SK-N-SH treated with all-trans-retinoic acid at 6 μM for 48 hours (cell line): Measurements from ENCODE around the gene CHRD.

ENCODE experiments used
- ATAC-seq: fragments of 200-7000 bp; cut with Tn5 transposase; 3 replicates; pipeline ENCODE4 v1.9.1; 2020; ENCODE audit warnings: mild to moderate bottlenecking, moderate library complexity
- ARNTL ChIP-seq: fragments of 450-650 bp; formaldehyde crosslinking; IDR thresholded peaks from 2 replicates; pipeline ENCODE4 v1.5.0; 2020; ENCODE audit warnings: low read depth, mild to moderate bottlenecking, moderate library complexity, borderline replicate concordance
- BACH2 ChIP-seq: fragments of 250-450 bp; sonication (Bioruptor Pico); IDR thresholded peaks from 2 replicates; pipeline ENCODE4 v1.9.0; 2021; ENCODE audit warnings: mild to moderate bottlenecking, borderline replicate concordance
- CSDC2 ChIP-seq: fragments of 250-450 bp; sonication (Bioruptor Pico); IDR thresholded peaks from 2 replicates; pipeline ENCODE4 v1.5.0; 2020; ENCODE audit warnings: mild to moderate bottlenecking, moderate library complexity
- ESRRG ChIP-seq: fragments of 250-450 bp; sonication (Bioruptor Pico); IDR thresholded peaks from 2 replicates; pipeline ENCODE4 v1.6.1; 2021; ENCODE audit warnings: mild to moderate bottlenecking
- GLIS3 ChIP-seq: fragments of 250-450 bp; sonication (Bioruptor Pico); IDR thresholded peaks from 2 replicates; pipeline ENCODE4 v1.5.0; 2020; ENCODE audit warnings: mild to moderate bottlenecking, moderate library complexity
- ISL1 ChIP-seq: fragments of 250-450 bp; sonication (Bioruptor Pico); IDR thresholded peaks from 2 replicates; pipeline ENCODE4 v2.1.2; 2022; ENCODE audit warnings: mild to moderate bottlenecking, moderate library complexity
- OSR1 ChIP-seq: fragments of 250-450 bp; sonication (Bioruptor Pico); IDR thresholded peaks from 2 replicates; pipeline ENCODE4 v1.8.0; 2022; ENCODE audit warnings: moderate library complexity, mild to moderate bottlenecking, inconsistent platforms
- PPARA ChIP-seq: fragments of 250-450 bp; sonication (Bioruptor Pico); IDR thresholded peaks from 2 replicates; pipeline ENCODE4 v1.5.0; 2020; ENCODE audit warnings: mild to moderate bottlenecking, borderline replicate concordance
- RARB ChIP-seq: fragments of 250-450 bp; sonication (Bioruptor Pico); IDR thresholded peaks from 2 replicates; pipeline ENCODE4 v1.8.0; 2021; ENCODE audit warnings: mild to moderate bottlenecking, moderate library complexity
- SNAI2 ChIP-seq: fragments of 250-450 bp; sonication (Bioruptor Pico); IDR thresholded peaks from 2 replicates; pipeline ENCODE4 v1.5.0; 2020; ENCODE audit warnings: mild to moderate bottlenecking, moderate library complexity
- TCF4 ChIP-seq: fragments of 250-450 bp; sonication (Bioruptor Pico); IDR thresholded peaks from 2 replicates; pipeline ENCODE4 v1.8.0; 2021; ENCODE audit warnings: mild to moderate bottlenecking, moderate library complexity, borderline replicate concordance
- TOX ChIP-seq: fragments of 250-450 bp; sonication (Bioruptor Pico); IDR thresholded peaks from 2 replicates; pipeline ENCODE4 v1.8.0; 2021; ENCODE audit warnings: mild to moderate bottlenecking, moderate library complexity, borderline replicate concordance
- ZC3H10 ChIP-seq: fragments of 250-450 bp; sonication (Bioruptor Pico); IDR thresholded peaks from 2 replicates; pipeline ENCODE4 v1.5.1; 2021; ENCODE audit warnings: mild to moderate bottlenecking, moderate library complexity
- ZFP3 ChIP-seq: fragments of 250-450 bp; sonication (Bioruptor Pico); IDR thresholded peaks from 2 replicates; pipeline ENCODE4 v1.5.0; 2020; ENCODE audit warnings: mild to moderate bottlenecking, moderate library complexity
- ZFP30 ChIP-seq: fragments of 450-650 bp; formaldehyde crosslinking; IDR thresholded peaks from 2 replicates; pipeline ENCODE4 v1.5.0; 2022; ENCODE audit warnings: mild to moderate bottlenecking, moderate library complexity
- ZNF565 ChIP-seq: fragments of 450-650 bp; formaldehyde crosslinking; conservative IDR thresholded peaks from 2 replicates; pipeline ENCODE4 v1.5.0; 2020; ENCODE audit warnings: low read depth, mild to moderate bottlenecking, moderate library complexity
- ZNF70 ChIP-seq: fragments of 450-650 bp; formaldehyde crosslinking; IDR thresholded peaks from 2 replicates; pipeline ENCODE4 v1.5.0; 2020; ENCODE audit warnings: mild to moderate bottlenecking, moderate library complexity
- ZNF8 ChIP-seq: fragments of 450-650 bp; formaldehyde crosslinking; IDR thresholded peaks from 2 replicates; pipeline ENCODE4 v1.5.0; 2020; ENCODE audit warnings: mild to moderate bottlenecking, moderate library complexity
- TF ChIP-seq, protein P1 (sequence below): fragments of 250-450 bp; sonication (Bioruptor Pico); IDR thresholded peaks from 2 replicates; pipeline ENCODE4 v1.8.0; 2021; ENCODE audit warnings: low read depth, mild to moderate bottlenecking, moderate library complexity, borderline replicate concordance
- TF ChIP-seq, protein P2 (sequence below): fragments of 250-450 bp; sonication (Bioruptor Pico); IDR thresholded peaks from 2 replicates; pipeline ENCODE4 v1.8.0; 2020; ENCODE audit warnings: mild to moderate bottlenecking, moderate library complexity, borderline replicate concordance
- TF ChIP-seq, protein P3 (sequence below): fragments of 250-450 bp; sonication (Bioruptor Pico); IDR thresholded peaks from 2 replicates; pipeline ENCODE4 v1.5.1; 2021; ENCODE audit warnings: mild to moderate bottlenecking, moderate library complexity

CHRD gene

DNA sequence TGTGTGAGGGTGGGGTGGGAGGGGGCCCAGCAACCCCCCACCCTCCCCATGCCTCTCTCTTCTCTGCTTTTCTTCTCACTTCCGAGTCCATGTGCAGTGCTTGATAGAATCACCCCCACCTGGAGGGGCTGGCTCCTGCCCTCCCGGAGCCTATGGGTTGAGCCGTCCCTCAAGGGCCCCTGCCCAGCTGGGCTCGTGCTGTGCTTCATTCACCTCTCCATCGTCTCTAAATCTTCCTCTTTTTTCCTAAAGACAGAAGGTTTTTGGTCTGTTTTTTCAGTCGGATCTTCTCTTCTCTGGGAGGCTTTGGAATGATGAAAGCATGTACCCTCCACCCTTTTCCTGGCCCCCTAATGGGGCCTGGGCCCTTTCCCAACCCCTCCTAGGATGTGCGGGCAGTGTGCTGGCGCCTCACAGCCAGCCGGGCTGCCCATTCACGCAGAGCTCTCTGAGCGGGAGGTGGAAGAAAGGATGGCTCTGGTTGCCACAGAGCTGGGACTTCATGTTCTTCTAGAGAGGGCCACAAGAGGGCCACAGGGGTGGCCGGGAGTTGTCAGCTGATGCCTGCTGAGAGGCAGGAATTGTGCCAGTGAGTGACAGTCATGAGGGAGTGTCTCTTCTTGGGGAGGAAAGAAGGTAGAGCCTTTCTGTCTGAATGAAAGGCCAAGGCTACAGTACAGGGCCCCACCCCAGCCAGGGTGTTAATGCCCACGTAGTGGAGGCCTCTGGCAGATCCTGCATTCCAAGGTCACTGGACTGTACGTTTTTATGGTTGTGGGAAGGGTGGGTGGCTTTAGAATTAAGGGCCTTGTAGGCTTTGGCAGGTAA lies 34.3 kb upstream of the CHRD start:
- no peak for TF ChIP-seq ZFP30
- TF ChIP-seq OSR1 (CRISPR knock-in tag): no peak
- no peak for TF ChIP-seq ZFP3 (CRISPR knock-in tag)
- TF ChIP-seq ZNF8 (CRISPR knock-in tag): no peak
- no peak for TF ChIP-seq TCF4 (CRISPR knock-in tag)
- TF ChIP-seq, protein P1, sequence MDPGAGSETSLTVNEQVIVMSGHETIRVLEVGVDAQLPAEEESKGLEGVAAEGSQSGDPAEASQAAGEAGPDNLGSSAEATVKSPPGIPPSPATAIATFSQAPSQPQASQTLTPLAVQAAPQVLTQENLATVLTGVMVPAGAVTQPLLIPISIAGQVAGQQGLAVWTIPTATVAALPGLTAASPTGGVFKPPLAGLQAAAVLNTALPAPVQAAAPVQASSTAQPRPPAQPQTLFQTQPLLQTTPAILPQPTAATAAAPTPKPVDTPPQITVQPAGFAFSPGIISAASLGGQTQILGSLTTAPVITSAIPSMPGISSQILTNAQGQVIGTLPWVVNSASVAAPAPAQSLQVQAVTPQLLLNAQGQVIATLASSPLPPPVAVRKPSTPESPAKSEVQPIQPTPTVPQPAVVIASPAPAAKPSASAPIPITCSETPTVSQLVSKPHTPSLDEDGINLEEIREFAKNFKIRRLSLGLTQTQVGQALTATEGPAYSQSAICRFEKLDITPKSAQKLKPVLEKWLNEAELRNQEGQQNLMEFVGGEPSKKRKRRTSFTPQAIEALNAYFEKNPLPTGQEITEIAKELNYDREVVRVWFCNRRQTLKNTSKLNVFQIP (CRISPR knock-in tag): no peak
- TF ChIP-seq, protein P2, sequence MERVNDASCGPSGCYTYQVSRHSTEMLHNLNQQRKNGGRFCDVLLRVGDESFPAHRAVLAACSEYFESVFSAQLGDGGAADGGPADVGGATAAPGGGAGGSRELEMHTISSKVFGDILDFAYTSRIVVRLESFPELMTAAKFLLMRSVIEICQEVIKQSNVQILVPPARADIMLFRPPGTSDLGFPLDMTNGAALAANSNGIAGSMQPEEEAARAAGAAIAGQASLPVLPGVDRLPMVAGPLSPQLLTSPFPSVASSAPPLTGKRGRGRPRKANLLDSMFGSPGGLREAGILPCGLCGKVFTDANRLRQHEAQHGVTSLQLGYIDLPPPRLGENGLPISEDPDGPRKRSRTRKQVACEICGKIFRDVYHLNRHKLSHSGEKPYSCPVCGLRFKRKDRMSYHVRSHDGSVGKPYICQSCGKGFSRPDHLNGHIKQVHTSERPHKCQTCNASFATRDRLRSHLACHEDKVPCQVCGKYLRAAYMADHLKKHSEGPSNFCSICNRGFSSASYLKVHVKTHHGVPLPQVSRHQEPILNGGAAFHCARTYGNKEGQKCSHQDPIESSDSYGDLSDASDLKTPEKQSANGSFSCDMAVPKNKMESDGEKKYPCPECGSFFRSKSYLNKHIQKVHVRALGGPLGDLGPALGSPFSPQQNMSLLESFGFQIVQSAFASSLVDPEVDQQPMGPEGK (CRISPR knock-in tag): no peak
- no peak for TF ChIP-seq SNAI2 (CRISPR knock-in tag)
- no peak for TF ChIP-seq ZC3H10 (CRISPR knock-in tag)
- TF ChIP-seq ZNF565 (CRISPR knock-in tag): no peak
- no peak for TF ChIP-seq PPARA (CRISPR knock-in tag)
- TF ChIP-seq ESRRG (CRISPR knock-in tag): no peak
- no peak for TF ChIP-seq RARB (CRISPR knock-in tag)
- TF ChIP-seq TOX (CRISPR knock-in tag): no peak
- TF ChIP-seq ISL1: no peak
- TF ChIP-seq ZNF70 (CRISPR knock-in tag): no peak
- TF ChIP-seq BACH2 (CRISPR knock-in tag): no peak
- TF ChIP-seq ARNTL (CRISPR knock-in tag): no peak
- TF ChIP-seq, protein P3, sequence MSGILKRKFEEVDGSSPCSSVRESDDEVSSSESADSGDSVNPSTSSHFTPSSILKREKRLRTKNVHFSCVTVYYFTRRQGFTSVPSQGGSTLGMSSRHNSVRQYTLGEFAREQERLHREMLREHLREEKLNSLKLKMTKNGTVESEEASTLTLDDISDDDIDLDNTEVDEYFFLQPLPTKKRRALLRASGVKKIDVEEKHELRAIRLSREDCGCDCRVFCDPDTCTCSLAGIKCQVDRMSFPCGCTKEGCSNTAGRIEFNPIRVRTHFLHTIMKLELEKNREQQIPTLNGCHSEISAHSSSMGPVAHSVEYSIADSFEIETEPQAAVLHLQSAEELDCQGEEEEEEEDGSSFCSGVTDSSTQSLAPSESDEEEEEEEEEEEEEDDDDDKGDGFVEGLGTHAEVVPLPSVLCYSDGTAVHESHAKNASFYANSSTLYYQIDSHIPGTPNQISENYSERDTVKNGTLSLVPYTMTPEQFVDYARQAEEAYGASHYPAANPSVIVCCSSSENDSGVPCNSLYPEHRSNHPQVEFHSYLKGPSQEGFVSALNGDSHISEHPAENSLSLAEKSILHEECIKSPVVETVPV: no peak
- TF ChIP-seq, all 23 proteins: peak for 0
- peak; percentile 80 for ATAC-seq

DNA sequence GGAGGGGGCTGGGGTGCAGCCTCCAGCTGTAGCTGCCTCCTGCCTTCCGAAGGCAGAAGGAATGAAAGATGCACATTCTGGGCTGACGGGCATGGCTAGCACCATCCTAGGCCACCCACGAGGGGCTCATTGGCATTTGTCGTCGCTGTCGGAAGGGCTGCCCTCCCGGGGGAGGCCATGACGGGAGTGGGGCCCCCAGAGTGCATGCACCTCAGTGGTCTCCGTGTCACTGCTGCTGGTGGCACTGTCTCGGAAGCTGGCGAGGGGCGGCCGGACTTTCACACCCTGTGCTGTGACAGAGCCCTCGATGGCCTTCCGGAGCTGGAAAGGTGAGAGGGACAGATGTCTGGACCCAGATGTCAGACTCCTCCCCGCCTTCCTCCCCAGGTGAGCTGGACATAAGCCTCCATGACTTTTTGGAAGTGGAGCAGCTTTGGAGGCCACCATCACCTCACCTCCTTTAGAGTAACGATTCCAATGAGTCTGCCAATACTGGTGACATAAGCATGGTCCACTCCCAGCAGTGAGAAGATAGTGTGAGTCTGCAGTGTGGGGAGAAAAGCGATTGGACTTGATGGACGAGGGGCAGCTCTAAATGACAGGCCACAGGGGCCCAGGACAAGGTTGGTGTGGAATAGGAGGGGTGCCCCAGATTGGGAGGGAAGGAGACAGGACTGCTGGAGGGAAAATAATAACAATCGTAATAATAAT lies 33.2 kb upstream of the CHRD start:
- TF ChIP-seq GLIS3 (CRISPR knock-in tag): no peak
- TF ChIP-seq ZFP30: no peak
- TF ChIP-seq CSDC2 (CRISPR knock-in tag): no peak
- TF ChIP-seq PPARA (CRISPR knock-in tag): no peak
- no peak for TF ChIP-seq ZNF8 (CRISPR knock-in tag)
- no peak for TF ChIP-seq ZNF565 (CRISPR knock-in tag)
- no peak for TF ChIP-seq TOX (CRISPR knock-in tag)
- TF ChIP-seq BACH2 (CRISPR knock-in tag): no peak
- TF ChIP-seq OSR1 (CRISPR knock-in tag): no peak
- no peak for TF ChIP-seq ZNF70 (CRISPR knock-in tag)
- no peak for TF ChIP-seq SNAI2 (CRISPR knock-in tag)
- TF ChIP-seq, protein P1 (CRISPR knock-in tag): no peak
- TF ChIP-seq, all 23 proteins: peak for 0
- ATAC-seq: no peak
